Prostate gland (tissue), 2 donors: ENCODE results near the gene CCDC90B. TPM values are rescaled to one million over a fixed set of nuclear protein-coding genes. Genes with fewer than 3 reads are reported as not detected.

Experiments
- DNase-seq: peaks from one replicate; pipeline ENCODE4 v3.0.0-alpha.2; 2019; ENCODE audit warnings: low spot score
- H3K27ac ChIP-seq, 2 donors: fragments of 200-600 bp; sonication (generic); 2 replicates each; pipeline ENCODE4 v1.5.1; 2017 to 2019
- H3K27me3 ChIP-seq: fragments of 200-600 bp; sonication (generic); replicated peaks from 2 replicates; pipeline ENCODE4 v1.5.1; 2019; ENCODE audit not compliant: insufficient read depth
- H3K36me3 ChIP-seq, 2 donors: fragments of 200-600 bp; sonication (generic); 1 replicate in 1 of 2; 2 replicates in 1 of 2; pipeline versions ENCODE4 v1.5.1 to v1.8.1; 2017 to 2019
- H3K4me1 ChIP-seq: fragments of 200-600 bp; sonication (generic); replicated peaks from 2 replicates; pipeline ENCODE4 v1.5.1; 2019
- H3K4me3 ChIP-seq, 2 donors: fragments of 200-600 bp; sonication (generic); 2 replicates each; pipeline ENCODE4 v1.5.1; 2017 to 2019
- H3K9me3 ChIP-seq: fragments of 200-600 bp; sonication (generic); 2 replicates; pipeline ENCODE4 v1.5.1; 2017
- POLR2A ChIP-seq: fragments of 450-650 bp; IDR thresholded peaks from one replicate; pipeline ENCODE4 v1.6.1; 2016; ENCODE audit warnings: antibody characterized with exemption, mild to moderate bottlenecking
- POLR2AphosphoS5 ChIP-seq: sonication (generic); formaldehyde crosslinking; IDR thresholded peaks from one replicate; pipeline ENCODE4 v1.6.1; 2017; ENCODE audit warnings: antibody characterized with exemption
- WGBS: methylation state at CpG from one replicate; pipeline ENCODE4 v1.1.5; 2018; 5-methylcytosine and 5-hydroxymethylcytosine counted together
- intact Hi-C: fragments of 100-400 bp; cut with DNase I; formaldehyde crosslinking; loops from one replicate; pipeline ENCODE4 v1.14.2; 2022
- total RNA-seq, 2 donors: library from RNA; depleted of rRNA; stranded (reverse); fragments of >200 nt; gene quantifications; one replicate each; pipeline ENCODE4 v1.1.0, GENCODE V29; 2016
- TF ChIP-seq, protein P1 (sequence below), 4 experiments: fragments of 200-600 bp in 2 of 4; fragments of 450-650 bp in 2 of 4; sonication (generic) in 2 of 4; IDR thresholded peaks; 1 replicate in 3 of 4; 2 replicates in 1 of 4; pipeline ENCODE4 v1.5.1; 2016 to 2019; ENCODE audit warnings: antibody characterized with exemption in 4 of 4, mild to moderate bottlenecking in 2 of 4, moderate library complexity in 2 of 4

The CCDC90B gene
- total RNA-seq, 2 donors from 2014 or later, result 43.8 to 48.2 TPM

DNA sequence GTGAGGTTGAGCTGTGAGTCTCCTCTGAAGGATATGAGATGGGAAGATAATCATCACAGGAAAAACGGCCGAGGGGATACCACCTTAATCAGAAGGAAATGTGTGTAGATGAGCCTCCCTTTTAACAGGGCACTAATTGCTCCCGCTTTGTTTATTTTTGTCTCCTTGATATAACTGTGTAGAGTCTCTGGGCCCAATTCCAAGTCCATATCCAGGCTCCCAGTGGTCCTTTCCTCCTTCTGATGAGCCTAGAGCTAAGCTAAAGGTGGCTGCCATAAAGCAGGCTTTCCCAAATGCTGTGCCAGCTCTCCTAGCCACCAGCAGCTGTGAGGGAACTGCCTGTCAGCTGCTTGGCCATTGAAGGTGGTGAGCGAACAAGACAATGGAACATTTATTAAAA is 17.1 kb upstream of the CCDC90B start:
- no peak for DNase-seq
- 42% methylated on average over 4 of the region's 4 CpGs for WGBS
- Histone ChIP-seq H3K9me3 (no peaks in the 10 kb centered on the region), H3K27ac (no peak overlapping the region), H3K4me1 (no peaks in the 10 kb centered on the region), H3K36me3 (no peaks in the 10 kb centered on the region), H3K27me3 (no peaks in the 10 kb centered on the region), H3K4me3 (no peak overlapping the region)
- intact Hi-C loops, result no loop called here
- TF ChIP-seq, protein P1, sequence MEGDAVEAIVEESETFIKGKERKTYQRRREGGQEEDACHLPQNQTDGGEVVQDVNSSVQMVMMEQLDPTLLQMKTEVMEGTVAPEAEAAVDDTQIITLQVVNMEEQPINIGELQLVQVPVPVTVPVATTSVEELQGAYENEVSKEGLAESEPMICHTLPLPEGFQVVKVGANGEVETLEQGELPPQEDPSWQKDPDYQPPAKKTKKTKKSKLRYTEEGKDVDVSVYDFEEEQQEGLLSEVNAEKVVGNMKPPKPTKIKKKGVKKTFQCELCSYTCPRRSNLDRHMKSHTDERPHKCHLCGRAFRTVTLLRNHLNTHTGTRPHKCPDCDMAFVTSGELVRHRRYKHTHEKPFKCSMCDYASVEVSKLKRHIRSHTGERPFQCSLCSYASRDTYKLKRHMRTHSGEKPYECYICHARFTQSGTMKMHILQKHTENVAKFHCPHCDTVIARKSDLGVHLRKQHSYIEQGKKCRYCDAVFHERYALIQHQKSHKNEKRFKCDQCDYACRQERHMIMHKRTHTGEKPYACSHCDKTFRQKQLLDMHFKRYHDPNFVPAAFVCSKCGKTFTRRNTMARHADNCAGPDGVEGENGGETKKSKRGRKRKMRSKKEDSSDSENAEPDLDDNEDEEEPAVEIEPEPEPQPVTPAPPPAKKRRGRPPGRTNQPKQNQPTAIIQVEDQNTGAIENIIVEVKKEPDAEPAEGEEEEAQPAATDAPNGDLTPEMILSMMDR (IDR thresholded peaks at IDR 0.05), result no peak
- no peak for TF ChIP-seq POLR2AphosphoS5
- TF ChIP-seq POLR2A, result no peak

GRCh38 chr11:83302151-83302550 is 16.0 kb upstream of the CCDC90B start:
- no peak for TF ChIP-seq POLR2A
- TF ChIP-seq POLR2AphosphoS5, result no peak
- TF ChIP-seq, protein P1 (IDR thresholded peaks at IDR 0.05), result no peak
- no peak overlapping the region for H3K27ac ChIP-seq
- H3K9me3 ChIP-seq, result no peaks in the 10 kb centered on the region
- H3K4me1 ChIP-seq, result no peaks in the 10 kb centered on the region
- WGBS, result 64% methylated on average over 3 of the region's 3 CpGs
- intact Hi-C loops, result no loop called here
- H3K4me3 ChIP-seq, result no peak overlapping the region
- no peaks in the 10 kb centered on the region for H3K36me3 ChIP-seq
- no peak for DNase-seq
- no peaks in the 10 kb centered on the region for H3K27me3 ChIP-seq

DNA sequence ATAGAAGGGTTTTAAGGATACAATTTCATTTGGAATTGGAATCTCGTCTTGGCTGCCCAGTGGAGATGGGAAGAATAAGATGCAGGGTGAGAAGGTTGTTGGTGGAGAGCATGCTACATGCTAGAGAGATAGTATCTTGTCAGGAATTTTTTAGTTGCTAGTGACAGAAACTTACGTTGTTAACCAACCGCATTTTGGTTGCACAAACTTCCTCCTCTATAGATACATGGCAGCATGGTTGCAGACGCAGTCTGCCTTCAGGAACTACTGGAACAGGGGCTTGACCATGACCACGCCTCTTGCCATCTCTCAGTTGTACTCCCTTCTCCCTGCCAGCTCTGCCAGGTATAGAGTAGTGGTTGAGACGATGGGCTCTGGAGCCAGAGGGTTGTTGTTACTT is 13.5 kb upstream of the CCDC90B start:
- Histone ChIP-seq H3K27me3 (no peaks in the 10 kb centered on the region), H3K27ac (no peak overlapping the region), H3K4me1 (no peaks in the 10 kb centered on the region), H3K4me3 (no peak overlapping the region), H3K9me3 (no peaks in the 10 kb centered on the region), H3K36me3 (no peaks in the 10 kb centered on the region)
- intact Hi-C loops, result no loop called here
- TF ChIP-seq, protein P1 (IDR thresholded peaks at IDR 0.05), result no peak
- WGBS, result 93% methylated on average over 6 of the region's 6 CpGs
- DNase-seq, result no peak

- Histone ChIP-seq H3K4me1 (no peaks in the 10 kb centered on the region), H3K27ac (no peak overlapping the region), H3K36me3 (no peaks in the 10 kb centered on the region), H3K27me3 (no peaks in the 10 kb centered on the region), H3K9me3 (no peaks in the 10 kb centered on the region), H3K4me3 (no peak overlapping the region)
- 87% methylated on average over 4 of the region's 4 CpGs for WGBS
- no peak for DNase-seq
- intact Hi-C loops, result loop anchor here (5.0 kb wide), 1 partner anchor 523 kb away; no protein-coding TSS in a partner anchor
- TF ChIP-seq POLR2AphosphoS5 (no peak), POLR2A (no peak)
- TF ChIP-seq, protein P1 (IDR thresholded peaks at IDR 0.05), result no peak
Observed at GRCh38 chr11:83294208-83294607, 8.0 kb upstream of the CCDC90B start.

GRCh38 chr11:83293457-83293774 is 7.2 kb upstream of the CCDC90B start:
- no peak overlapping the region for H3K27ac ChIP-seq
- TF ChIP-seq POLR2A, result no peak
- TF ChIP-seq, protein P1 (IDR thresholded peaks at IDR 0.05), result no peak
- no peak for TF ChIP-seq POLR2AphosphoS5
- no peaks in the 10 kb centered on the region for H3K4me1 ChIP-seq
- DNase-seq, result no peak
- 90% methylated on average over 4 of the region's 4 CpGs for WGBS
- no peak overlapping the region for H3K4me3 ChIP-seq
- H3K9me3 ChIP-seq, result no peaks in the 10 kb centered on the region
- H3K27me3 ChIP-seq, result no peaks in the 10 kb centered on the region
- intact Hi-C loops, result loop anchor here (2.0 to 5.0 kb wide), 2 partner anchors 431 to 524 kb away; no protein-coding TSS in a partner anchor
- H3K36me3 ChIP-seq, result no peaks in the 10 kb centered on the region
